Ishikawa (cell line): ENCODE measurements around the gene BDH1.

Experiments
- CEBPB ChIP-seq: IDR thresholded peaks from 2 replicates; pipeline ENCODE4 v1.6.1; 2012
- CREB1 ChIP-seq: IDR thresholded peaks from 2 replicates; pipeline ENCODE4 v1.6.1; 2012; ENCODE audit warnings: low read depth
- EGR1 ChIP-seq: IDR thresholded peaks from 2 replicates; pipeline ENCODE4 v1.6.1; 2012
- EP300 ChIP-seq: IDR thresholded peaks from 2 replicates; pipeline ENCODE4 v1.6.1; 2012; ENCODE audit warnings: borderline replicate concordance
- FOXM1 ChIP-seq: IDR thresholded peaks from 2 replicates; pipeline ENCODE4 v1.6.1; 2012; ENCODE audit warnings: low read depth, borderline replicate concordance
- MAX ChIP-seq: IDR thresholded peaks from 2 replicates; pipeline ENCODE4 v1.6.1; 2012
- NFIC ChIP-seq: IDR thresholded peaks from 2 replicates; pipeline ENCODE4 v1.6.1; 2012
- RAD21 ChIP-seq: IDR thresholded peaks from 2 replicates; pipeline ENCODE4 v1.6.1; 2012; ENCODE audit warnings: low read depth
- REST ChIP-seq: IDR thresholded peaks from 2 replicates; pipeline ENCODE4 v1.6.1; 2012; ENCODE audit warnings: low read depth, mild to moderate bottlenecking
- TAF1 ChIP-seq: IDR thresholded peaks from 2 replicates; pipeline ENCODE4 v1.6.1; 2012; ENCODE audit warnings: low read depth, mild to moderate bottlenecking
- TCF12 ChIP-seq: IDR thresholded peaks from 2 replicates; pipeline ENCODE4 v1.6.1; 2012; ENCODE audit warnings: low read depth
- TEAD4 ChIP-seq: IDR thresholded peaks from 2 replicates; pipeline ENCODE4 v1.6.1; 2012
- USF1 ChIP-seq: IDR thresholded peaks from 2 replicates; pipeline ENCODE4 v1.6.1; 2012
- YY1 ChIP-seq: IDR thresholded peaks from 2 replicates; pipeline ENCODE4 v1.6.1; 2012; ENCODE audit warnings: low read depth
- ZBTB7A ChIP-seq: IDR thresholded peaks from 2 replicates; pipeline ENCODE4 v1.6.1; 2012; ENCODE audit warnings: low read depth

BDH1 gene

GRCh38 chr3:197514786-197515355 is 40.9 kb downstream of the BDH1 start:
- no peak for TF ChIP-seq TEAD4

- no peak for TF ChIP-seq TCF12
- no peak for TF ChIP-seq YY1
- no peak for TF ChIP-seq CEBPB
- no peak for TF ChIP-seq CREB1
- no peak for TF ChIP-seq EGR1
- TF ChIP-seq REST: no peak
- no peak for TF ChIP-seq EP300
- no peak for TF ChIP-seq RAD21
- no peak for TF ChIP-seq TEAD4
- no peak for TF ChIP-seq ZBTB7A
- no peak for TF ChIP-seq TAF1
- no peak for TF ChIP-seq NFIC
- no peak for TF ChIP-seq FOXM1
- TF ChIP-seq MAX: no peak
- no peak for TF ChIP-seq USF1
Observed at GRCh38 chr3:197513953-197514785, 41.6 kb downstream of the BDH1 start.

- peak; percentile 82 for TF ChIP-seq TCF12
- TF ChIP-seq RAD21: no peak
Observed at GRCh38 chr3:197512691-197513571, 42.8 kb downstream of the BDH1 start.

GRCh38 chr3:197511853-197512635 is 43.7 kb downstream of the BDH1 start:
- TF ChIP-seq YY1 (no peak), FOXM1 (no peak), EP300 (no peak), TEAD4 (no peak), NFIC (no peak), TCF12 (no peak), MAX (no peak), RAD21 (no peak), USF1 (no peak), EGR1 (no peak), REST (no peak), CEBPB (no peak), ZBTB7A (no peak), CREB1 (no peak), TAF1 (no peak)

GRCh38 chr3:197511130-197511529 is 44.6 kb downstream of the BDH1 start:
- TF ChIP-seq NFIC: no peak
- no peak for TF ChIP-seq MAX
- no peak for TF ChIP-seq RAD21
- no peak for TF ChIP-seq TEAD4
- no peak for TF ChIP-seq YY1
- TF ChIP-seq TAF1: no peak
- TF ChIP-seq CREB1: no peak
